Measurements from ENCODE around the gene SCUBE1. TPM values are rescaled to one million over a fixed set of nuclear protein-coding genes. Genes with fewer than 3 reads are reported as not detected.

Gene SCUBE1
- total and polyA plus RNA-seq, 2 experiments from 2014 or later: 0.81 to 3.2 TPM

DNA sequence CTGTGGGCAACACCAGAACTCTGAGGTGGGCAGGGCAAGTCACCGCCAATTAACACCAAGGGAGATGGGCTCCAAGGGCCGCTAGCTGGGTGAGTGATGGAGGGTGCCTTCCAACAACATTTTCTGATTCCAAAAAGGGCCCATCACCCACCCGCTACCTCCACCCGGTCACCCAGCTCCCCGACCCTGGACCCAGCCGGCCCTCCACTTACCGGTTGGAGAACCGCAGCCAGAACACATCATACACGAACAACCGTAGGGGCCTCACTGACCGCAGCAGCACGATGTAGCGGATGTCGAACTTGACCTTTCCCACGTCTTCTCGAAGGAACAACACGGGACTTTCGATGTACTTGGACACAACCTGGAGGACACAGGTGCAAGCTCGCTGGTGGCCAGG is 171.0 kb downstream of the SCUBE1 start:
- Mint-ChIP-seq H3K9me3 (no peaks in the 10 kb centered on the region; the same call in 2 of the 3 replicates), H3K36me3 (ENCODE audit: low read depth) (peaks cover 71% of the 10 kb centered on the region), H3K27ac (no peak overlapping the region)

More for the DNA sequence above, 171.0 kb downstream of the SCUBE1 start:
- Histone ChIP-seq H4K20me1 (replicated peaks; ENCODE audit: insufficient read depth) (no peaks in the 10 kb centered on the region), H2AFZ (no peak overlapping the region), H3K4me3 (no peak overlapping the region), H3K4me1 (ENCODE audit: insufficient read depth) (no peaks in the 10 kb centered on the region), H3K27me3 (ENCODE audit: insufficient read depth) (no peaks in the 10 kb centered on the region), H3K27ac (ENCODE audit: low read depth) (no peak overlapping the region), H3F3A (replicated peaks; ENCODE audit: low read depth) (no peaks in the 10 kb centered on the region), H3K79me2 (replicated peaks; ENCODE audit: insufficient read depth) (no peaks in the 10 kb centered on the region), H3K36me3 (ENCODE audit: insufficient read depth) (peaks cover 13% of the 10 kb centered on the region; the same call in 1 of the 2 replicates), H3K4me2 (no peak overlapping the region), H3K9me2 (ENCODE audit: insufficient read depth) (no peaks in the 10 kb centered on the region)
- DNase-seq (ENCODE audit: low spot score): no peak
- H3K27me3 Mint-ChIP-seq (ENCODE audit: insufficient read depth, low read depth, poor library complexity): peaks cover 4% of the 10 kb centered on the region
- TF ChIP-seq EZH2 (IDR thresholded peaks at IDR 0.05; ENCODE audit: low read depth, unreplicated experiment) (no peak), STAT1 (IDR thresholded peaks at IDR 0.05; ENCODE audit: unreplicated experiment) (no peak), REST (IDR thresholded peaks at IDR 0.05; ENCODE audit: unreplicated experiment) (no peak), ETS1 (IDR thresholded peaks at IDR 0.05) (no peak), EZH2phosphoT487 (IDR thresholded peaks at IDR 0.05; ENCODE audit: unreplicated experiment) (no peak), CTCF (conservative IDR thresholded peaks at IDR 0.05; ENCODE audit: low read depth in 2 of 2) (no peak), ZNF331 (CRISPR knock-in tag; IDR thresholded peaks at IDR 0.05; ENCODE audit: low read depth) (no peak)
- H3K4me3 Mint-ChIP-seq: no peak overlapping the region
- ATAC-seq: no peak
- no peaks in the 10 kb centered on the region for H3K4me1 Mint-ChIP-seq
